ENCODE data around the gene ARHGEF3.

- TF ChIP-seq POLR2A (IDR thresholded peaks at IDR 0.05) (no peak), EP300 (IDR thresholded peaks at IDR 0.05) (no peak)
- TF ChIP-seq, protein P1, sequence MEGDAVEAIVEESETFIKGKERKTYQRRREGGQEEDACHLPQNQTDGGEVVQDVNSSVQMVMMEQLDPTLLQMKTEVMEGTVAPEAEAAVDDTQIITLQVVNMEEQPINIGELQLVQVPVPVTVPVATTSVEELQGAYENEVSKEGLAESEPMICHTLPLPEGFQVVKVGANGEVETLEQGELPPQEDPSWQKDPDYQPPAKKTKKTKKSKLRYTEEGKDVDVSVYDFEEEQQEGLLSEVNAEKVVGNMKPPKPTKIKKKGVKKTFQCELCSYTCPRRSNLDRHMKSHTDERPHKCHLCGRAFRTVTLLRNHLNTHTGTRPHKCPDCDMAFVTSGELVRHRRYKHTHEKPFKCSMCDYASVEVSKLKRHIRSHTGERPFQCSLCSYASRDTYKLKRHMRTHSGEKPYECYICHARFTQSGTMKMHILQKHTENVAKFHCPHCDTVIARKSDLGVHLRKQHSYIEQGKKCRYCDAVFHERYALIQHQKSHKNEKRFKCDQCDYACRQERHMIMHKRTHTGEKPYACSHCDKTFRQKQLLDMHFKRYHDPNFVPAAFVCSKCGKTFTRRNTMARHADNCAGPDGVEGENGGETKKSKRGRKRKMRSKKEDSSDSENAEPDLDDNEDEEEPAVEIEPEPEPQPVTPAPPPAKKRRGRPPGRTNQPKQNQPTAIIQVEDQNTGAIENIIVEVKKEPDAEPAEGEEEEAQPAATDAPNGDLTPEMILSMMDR (IDR thresholded peaks at IDR 0.05): no peak
Measured at GRCh38 chr3:56826831-56827722, 25.3 kb upstream of the ARHGEF3 start.

All from sigmoid colon (tissue), 4 donors.